ENCODE measurements around the gene COPS9. TPM values are rescaled to one million over a fixed set of nuclear protein-coding genes. Genes with fewer than 3 reads are reported as not detected.

COPS9 gene
- total and polyA plus RNA-seq, 2 donors (not counting 1 experiment from before 2014, with no cell fraction given), result 48.7 to 69.9 TPM

GRCh38 chr2:240127191-240127750 lies 8.8 kb downstream of the COPS9 start:
- intact Hi-C loops (cut with micrococcal nuclease), result no loop called here
- CTCF ChIA-PET, result interaction anchor here (3.8 kb wide), 1 partner anchor 16 kb away, joined by 10 read pairs; no protein-coding TSS in a partner anchor
- Histone ChIP-seq H3K4me1 (ENCODE audit: control insufficient read depth in 2 of 2, insufficient read depth in 2 of 2, low read length in 2 of 2) (no peaks in the 10 kb centered on the region), H3K27ac (ENCODE audit: low read length in 2 of 2) (no peak overlapping the region), H3K4me2 (replicated peaks; ENCODE audit: low read depth, low read length, poor library complexity, severe bottlenecking) (no peak overlapping the region), H3K4me3 (ENCODE audit: control extremely low read depth in 1 of 5, extremely low read depth in 1 of 5, insufficient read depth in 1 of 5, low read depth in 2 of 5, low read length in 4 of 5) (no peak overlapping the region), H3K79me2 (ENCODE audit: control insufficient read depth, insufficient read depth, low read length) (no peaks in the 10 kb centered on the region), H3K9ac (ENCODE audit: low read length) (no peak overlapping the region), H3K9me3 (ENCODE audit: control extremely low read depth in 1 of 3, control insufficient read depth in 2 of 3, insufficient read depth in 1 of 3, low read length in 2 of 3) (no peaks in the 10 kb centered on the region), H3K27me3 (replicated peaks in 1 of 4; ENCODE audit: control extremely low read depth in 1 of 4, control insufficient read depth in 3 of 4, insufficient read depth in 4 of 4, low read length in 3 of 4) (no peaks in the 10 kb centered on the region), H3K36me3 (replicated peaks in 1 of 2; ENCODE audit: control extremely low read depth in 1 of 2, control insufficient read depth in 1 of 2, extremely low read depth in 1 of 2, insufficient read depth in 2 of 2, low read length in 1 of 2) (peaks cover 0 to 40% of the 10 kb centered on the region in 2 experiments), H2AFZ (ENCODE audit: insufficient read depth, low read depth, low read length, poor library complexity, severe bottlenecking) (no peak overlapping the region), H4K20me1 (ENCODE audit: control insufficient read depth, insufficient read depth, low read length, poor library complexity, severe bottlenecking) (no peaks in the 10 kb centered on the region)
- H3K4me3 Mint-ChIP-seq, result no peak overlapping the region
- no peak for TF ChIP-seq EZH2 (IDR thresholded peaks at IDR 0.05; ENCODE audit: borderline replicate concordance, insufficient read depth, low read depth, low read length, poor library complexity, severe bottlenecking)
- H3K4me1 Mint-ChIP-seq, result no peaks in the 10 kb centered on the region
- no peak overlapping the region for H3K27ac Mint-ChIP-seq
- POLR2A ChIA-PET, result no interaction called here
- DNase-seq (no peak), ATAC-seq (ENCODE audit: low read depth) (no peak)
- H3K27me3 Mint-ChIP-seq, result no peaks in the 10 kb centered on the region
- WGBS (ENCODE audit: insufficient coverage), result 95% methylated on average over 4 of the region's 7 CpGs
- no peaks in the 10 kb centered on the region for H3K9me3 Mint-ChIP-seq (ENCODE audit: insufficient read depth)

- peaks cover under 1% of the 10 kb centered on the region for H3K4me1 Mint-ChIP-seq
- no peaks in the 10 kb centered on the region for H3K9me3 Mint-ChIP-seq (ENCODE audit: insufficient read depth)
- intact Hi-C loops (cut with micrococcal nuclease), result no loop called here
- no peaks in the 10 kb centered on the region for H3K27me3 ChIP-seq (replicated peaks in 1 of 4; ENCODE audit: control extremely low read depth in 1 of 4, control insufficient read depth in 3 of 4, insufficient read depth in 4 of 4, low read length in 3 of 4)
- H3K4me2 ChIP-seq (replicated peaks; ENCODE audit: low read depth, low read length, poor library complexity, severe bottlenecking), result no peak overlapping the region
- no peaks in the 10 kb centered on the region for H3K27me3 Mint-ChIP-seq
- DNase-seq (no peak), ATAC-seq (ENCODE audit: low read depth) (no peak)
- H3K9ac ChIP-seq (ENCODE audit: low read length), result no peak overlapping the region
- POLR2A ChIA-PET, result no interaction called here
- H3K9me3 ChIP-seq (ENCODE audit: control extremely low read depth in 1 of 3, control insufficient read depth in 2 of 3, insufficient read depth in 1 of 3, low read length in 2 of 3), result no peaks in the 10 kb centered on the region
- no peak overlapping the region for H3K4me3 ChIP-seq (ENCODE audit: control extremely low read depth in 1 of 5, extremely low read depth in 1 of 5, insufficient read depth in 1 of 5, low read depth in 2 of 5, low read length in 4 of 5)
- no peaks in the 10 kb centered on the region for H3K4me1 ChIP-seq (ENCODE audit: control insufficient read depth in 2 of 2, insufficient read depth in 2 of 2, low read length in 2 of 2)
- H3K79me2 ChIP-seq (ENCODE audit: control insufficient read depth, insufficient read depth, low read length), result no peaks in the 10 kb centered on the region
- H2AFZ ChIP-seq (ENCODE audit: insufficient read depth, low read depth, low read length, poor library complexity, severe bottlenecking), result no peak overlapping the region
- 97% methylated on average over 10 of the region's 10 CpGs for WGBS (ENCODE audit: insufficient coverage)
- H4K20me1 ChIP-seq (ENCODE audit: control insufficient read depth, insufficient read depth, low read length, poor library complexity, severe bottlenecking), result no peaks in the 10 kb centered on the region
- no peak for TF ChIP-seq CTCF (IDR thresholded peaks at IDR 0.05)
- CTCF ChIA-PET, result no interaction called here
- H3K27ac Mint-ChIP-seq, result no peak overlapping the region
- no peak overlapping the region for H3K4me3 Mint-ChIP-seq
- H3K36me3 ChIP-seq (replicated peaks in 1 of 2; ENCODE audit: control extremely low read depth in 1 of 2, control insufficient read depth in 1 of 2, extremely low read depth in 1 of 2, insufficient read depth in 2 of 2, low read length in 1 of 2), result peaks cover 0 to 35% of the 10 kb centered on the region in 2 experiments
- H3K27ac ChIP-seq (ENCODE audit: low read length in 2 of 2), result no peak overlapping the region
These were observed 9.4 kb downstream of the COPS9 start for GRCh38 chr2:240126731-240127130.

Measured in B cell (primary cell).